T1000 (cell line): Measurements from ENCODE around the gene SARS1.

Experiments used
- DNase-seq: peaks from one replicate; lab custom pipeline; 2025; ENCODE audit warnings: mixed read lengths; lab: John Stamatoyannopoulos, UW

Gene SARS1

GRCh38 chr1:109250454-109251276 lies 36.9 kb downstream of the SARS1 start:
- DNase-seq, result peak; percentile 18

GRCh38 chr1:109251277-109252166 lies 37.8 kb downstream of the SARS1 start:
- DNase-seq, result no peak

GRCh38 chr1:109252167-109252892 lies 38.6 kb downstream of the SARS1 start:
- DNase-seq, result no peak

- DNase-seq, result no peak
Measured at GRCh38 chr1:109252893-109253802, 39.4 kb downstream of the SARS1 start.

GRCh38 chr1:109253803-109254620 lies 40.3 kb downstream of the SARS1 start:
- no peak for DNase-seq

- DNase-seq, result no peak
Measured at GRCh38 chr1:109254621-109255096, 40.9 kb downstream of the SARS1 start.

- DNase-seq, result no peak
Measured at GRCh38 chr1:109255097-109255651, 41.5 kb downstream of the SARS1 start.

GRCh38 chr1:109255678-109256077 lies 42.0 kb downstream of the SARS1 start:
- no peak for DNase-seq

- no peak for DNase-seq
Measured at GRCh38 chr1:109256085-109256484, 42.4 kb downstream of the SARS1 start.

GRCh38 chr1:109256971-109257681 lies 43.4 kb downstream of the SARS1 start:
- no peak for DNase-seq

- peak; percentile 54 for DNase-seq
Measured at GRCh38 chr1:109257682-109258421, 44.1 kb downstream of the SARS1 start.

- DNase-seq, result no peak
Measured at GRCh38 chr1:109258481-109259466, 45.1 kb downstream of the SARS1 start.

GRCh38 chr1:109259674-109260557 lies 46.2 kb downstream of the SARS1 start:
- no peak for DNase-seq

GRCh38 chr1:109261006-109261405 lies 47.3 kb downstream of the SARS1 start:
- no peak for DNase-seq

GRCh38 chr1:109261578-109261977 lies 47.9 kb downstream of the SARS1 start:
- DNase-seq, result no peak
